Aorta (tissue), 5 donors: ENCODE results near the gene IRF2BP1. TPM values are rescaled to one million over a fixed set of nuclear protein-coding genes. Genes with fewer than 3 reads are reported as not detected.

Experiments used
- ATAC-seq: fragments of 200-7000 bp; cut with Tn5 transposase; one replicate; pipeline ENCODE4 v1.9.1; 2022; ENCODE audit warnings: moderate library complexity; ENCODE audit not compliant: low FRiP score
- DNase-seq, 2 donors: peaks; one replicate each; pipeline ENCODE4 v3.0.0-alpha.2; 2020
- H3K27ac ChIP-seq, 2 donors: one replicate each; pipeline ENCODE4 v1.5.1; 2013; ENCODE audit warnings: low read length in 2 of 2, mild to moderate bottlenecking in 2 of 2, moderate library complexity in 2 of 2, control low read depth in 1 of 2, inconsistent platforms in 1 of 2, low read depth in 1 of 2
- H3K27me3 ChIP-seq, 2 donors: one replicate each; pipeline ENCODE4 v1.6.1; 2013; ENCODE audit warnings: control low read depth in 1 of 2, low read length in 1 of 2, mild to moderate bottlenecking in 1 of 2, moderate library complexity in 1 of 2; ENCODE audit not compliant: insufficient read depth in 2 of 2, control insufficient read depth in 1 of 2
- H3K36me3 ChIP-seq, 2 donors: one replicate each; pipeline ENCODE4 v1.6.1; 2013; ENCODE audit warnings: control low read depth in 1 of 2, low read length in 1 of 2, mild to moderate bottlenecking in 1 of 2; ENCODE audit not compliant: insufficient read depth in 2 of 2, control insufficient read depth in 1 of 2
- H3K4me1 ChIP-seq, 2 donors: one replicate each; pipeline ENCODE4 v1.6.1; 2013; ENCODE audit warnings: low read length in 2 of 2, control low read depth in 1 of 2, mild to moderate bottlenecking in 1 of 2, moderate library complexity in 1 of 2; ENCODE audit not compliant: insufficient read depth in 2 of 2, control insufficient read depth in 1 of 2
- H3K4me3 ChIP-seq, 2 donors: one replicate each; pipeline ENCODE4 v1.5.1; 2013; ENCODE audit warnings: low read length in 2 of 2, control low read depth in 1 of 2, mild to moderate bottlenecking in 1 of 2
- H3K9me3 ChIP-seq: one replicate; pipeline ENCODE4 v1.6.1; 2013; ENCODE audit warnings: mild to moderate bottlenecking, low read length; ENCODE audit not compliant: control insufficient read depth
- WGBS, 2 donors: extraction: QIAGEN DNeasy Blood & Tissue Kit; methylation state at CpG; one replicate each; pipeline ENCODE4 v1.1.7; 2013; 5-methylcytosine and 5-hydroxymethylcytosine counted together
- intact Hi-C, 2 donors: fragments of 100-400 bp; cut with DNase I; formaldehyde crosslinking; loops; one replicate each; pipeline versions ENCODE4 v1.14.2 to v1.15.0; 2022
- polyA plus RNA-seq, 2 donors: library from polyadenylated mRNA; stranded (reverse); fragments of 200-250 nt; gene quantifications; one replicate each; pipeline ENCODE4 v1.2.3, GENCODE V29; 2013
- total RNA-seq, 2 donors: library from RNA; stranded (reverse); fragmentation: NEBNext Ultra II Directional; extraction: Animal tissue kit (Norgen Biotek cat#: 25700); gene quantifications; one replicate each; pipeline ENCODE4 v1.2.1, GENCODE V29; 2021
- donor health status: healthy with polysubstance abuse.
- donor health status: Bipolar disorder and iron deficiency.
- donor health status: DM: no; HTN: no; CAD: no.
- donor health status: DM: no; HTN: no; CAD: no.
- donor health status: DM: yes; HTN: yes; CAD: no.

Gene IRF2BP1
- total and polyA plus RNA-seq, 4 donors = 4.1 to 17.7 (median 14.5) TPM

DNA sequence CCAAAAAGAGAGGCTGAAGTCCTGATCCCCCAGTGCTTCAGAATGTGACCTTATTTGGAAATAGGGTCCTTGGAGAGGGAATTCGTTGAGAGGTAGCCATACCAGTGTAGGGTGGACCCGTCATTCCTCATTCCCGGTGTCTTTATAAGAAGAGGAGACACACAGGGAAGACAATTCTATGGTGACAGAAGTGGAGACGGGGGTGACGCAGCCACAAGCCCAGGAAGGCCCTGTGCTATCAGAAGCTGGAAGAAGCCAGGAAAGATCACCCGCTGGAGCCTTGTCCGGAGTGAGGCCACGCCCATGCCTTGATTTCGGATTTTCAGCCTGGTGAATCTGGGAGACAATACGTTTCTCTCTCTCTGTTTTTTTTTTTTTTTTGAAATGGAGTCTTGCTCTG lies 19.1 kb upstream of the IRF2BP1 start:
- Histone ChIP-seq H3K36me3 (no peaks in the 10 kb centered on the region), H3K4me3 (no peak overlapping the region), H3K9me3 (no peaks in the 10 kb centered on the region), H3K27me3 (no peaks in the 10 kb centered on the region), H3K4me1 (no peaks in the 10 kb centered on the region), H3K27ac (no peak overlapping the region)
- intact Hi-C loops = no loop called here
- no peak for DNase-seq
- 77 to 82% methylated on average over 9 to 10 of the region's 10 CpGs for WGBS, 2 donors
- ATAC-seq = no peak

DNA sequence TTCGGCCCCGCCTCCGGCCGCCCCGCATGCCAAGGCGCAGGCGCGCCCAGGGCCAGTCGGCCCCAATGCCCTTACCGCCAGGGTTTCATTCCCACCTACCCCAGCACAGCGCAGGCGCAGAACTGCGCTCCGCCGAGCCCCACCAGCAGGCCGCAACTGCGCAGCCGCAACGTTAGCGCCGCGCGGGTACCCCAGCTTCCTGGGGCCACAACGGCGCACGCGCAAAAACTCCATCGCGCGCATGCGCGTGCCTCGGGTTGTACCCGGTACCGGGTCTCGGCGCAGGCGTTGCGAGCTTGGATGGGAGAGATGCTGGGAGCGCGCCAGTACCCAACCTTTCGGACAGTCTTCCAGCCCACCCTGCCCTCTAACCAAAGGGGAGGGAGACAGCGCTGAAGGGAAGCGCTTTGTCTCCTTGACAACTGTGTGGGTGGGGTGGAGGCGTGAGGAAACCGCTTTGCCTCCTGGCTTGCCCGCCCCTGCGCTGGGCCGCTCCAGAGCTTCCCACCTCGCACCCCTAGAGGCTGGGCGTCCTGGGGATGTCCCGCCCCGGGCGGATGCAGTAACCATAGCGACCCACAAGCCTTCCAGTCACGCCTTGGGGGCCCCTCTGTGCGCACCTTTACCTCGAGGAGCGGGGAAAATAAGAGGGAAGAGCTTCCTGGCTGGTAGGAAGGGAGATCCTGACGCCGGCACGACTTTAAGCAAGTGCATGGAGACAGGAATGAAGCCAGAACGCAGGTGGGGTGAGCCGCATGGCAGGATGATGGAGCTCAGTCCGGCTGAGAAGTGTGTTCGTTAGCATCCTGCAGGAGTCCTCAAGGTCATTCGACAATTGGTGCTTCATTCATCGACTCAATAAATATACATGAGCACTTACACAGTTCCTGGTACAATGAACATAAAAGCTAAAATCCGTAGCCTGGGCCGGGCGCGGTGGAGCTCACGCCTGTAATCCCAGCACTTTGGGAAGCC lies 17.0 kb upstream of the IRF2BP1 start:
- WGBS, 2 donors = 1% methylated on average over 63 to 73 of the region's 73 CpGs
- intact Hi-C loops = no loop called here
- H3K27ac ChIP-seq = no peak overlapping the region
- H3K9me3 ChIP-seq = no peaks in the 10 kb centered on the region
- H3K27me3 ChIP-seq = no peaks in the 10 kb centered on the region
- H3K4me3 ChIP-seq = peak overlapping the region; percentile 7 to 30
- ATAC-seq (peak; percentile 98), DNase-seq (peak; percentile 99 to 100)
- no peaks in the 10 kb centered on the region for H3K4me1 ChIP-seq
- no peaks in the 10 kb centered on the region for H3K36me3 ChIP-seq

DNA sequence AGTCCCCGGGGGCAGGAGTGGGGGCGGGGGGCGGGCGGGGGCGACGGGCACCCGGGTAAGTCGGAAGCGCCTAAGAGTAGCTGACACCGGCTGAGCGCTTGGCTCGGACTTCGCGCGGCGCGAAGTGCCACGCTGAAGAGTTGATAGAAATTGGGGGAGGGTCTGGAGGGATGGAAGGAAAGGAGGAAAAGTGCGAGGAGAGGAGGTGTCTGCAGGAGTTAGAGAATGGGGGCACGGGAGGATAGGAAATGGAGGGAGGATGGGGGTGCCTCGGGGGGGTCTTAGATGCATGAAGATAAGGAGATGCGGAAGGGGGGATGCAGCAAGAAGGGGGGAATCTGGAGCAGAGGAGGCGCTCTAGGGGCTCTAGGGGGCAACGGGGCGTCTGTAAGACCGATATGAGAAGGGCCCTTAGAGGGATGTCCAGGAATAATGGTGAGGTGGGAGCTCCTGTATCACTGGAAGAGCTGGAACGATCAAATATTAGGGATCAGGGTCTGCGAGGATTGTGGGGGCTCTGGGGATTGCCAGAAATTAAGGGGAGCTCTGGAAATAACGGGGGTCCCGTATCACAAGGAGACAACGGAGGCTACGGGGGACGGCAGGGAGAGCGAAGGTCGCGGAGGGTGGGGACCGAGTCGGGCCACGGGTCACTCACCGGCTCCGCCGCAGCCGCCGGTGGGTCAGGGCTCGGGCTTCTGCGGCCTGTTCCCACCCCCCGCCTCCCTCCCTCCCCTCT lies 16.1 kb upstream of the IRF2BP1 start, which contains the start of gene MYPOP:
Gene MYPOP, minus strand, starts transcription at position 702 of the 739 bp plus-strand sequence. CDS start 840 bp downstream, outside the sequence.
- no peak for DNase-seq
- WGBS, 2 donors = 0 to 1% methylated on average over 39 to 47 of the region's 47 CpGs
- no peaks in the 10 kb centered on the region for H3K36me3 ChIP-seq
- intact Hi-C loops = no loop called here
- no peaks in the 10 kb centered on the region for H3K4me1 ChIP-seq
- H3K9me3 ChIP-seq = no peaks in the 10 kb centered on the region
- no peak for ATAC-seq
- H3K27ac ChIP-seq = no peak within 1 kb of the TSS
- no peaks in the 10 kb centered on the region for H3K27me3 ChIP-seq
- H3K4me3 ChIP-seq = peak within 1 kb of the TSS; percentile 68 to 77

DNA sequence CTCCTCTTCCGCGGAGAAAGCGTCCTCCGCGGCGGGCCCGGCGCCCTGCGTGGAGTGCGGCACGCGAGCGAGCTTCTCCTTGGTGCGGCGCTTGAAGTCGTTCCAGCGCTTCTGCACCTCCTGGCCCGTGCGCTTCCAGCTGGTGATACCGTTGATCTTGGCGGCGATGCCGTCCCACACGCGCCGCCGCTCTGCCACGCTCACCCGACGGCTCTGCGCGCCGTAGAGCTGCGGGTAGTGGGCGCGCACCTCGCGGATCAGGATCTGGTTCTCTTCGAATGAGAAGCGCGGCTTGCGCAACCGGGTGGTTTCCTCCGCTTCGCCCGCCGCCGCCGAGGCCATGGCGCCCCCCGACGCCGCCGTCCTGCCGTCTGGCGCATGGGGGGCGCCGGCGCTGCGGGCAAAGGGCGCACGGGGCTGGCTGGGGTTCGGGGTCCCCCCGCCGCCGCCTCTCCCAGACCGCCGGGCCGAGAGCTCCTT lies 15.5 kb upstream of the IRF2BP1 start:
- intact Hi-C loops = no loop called here

DNA sequence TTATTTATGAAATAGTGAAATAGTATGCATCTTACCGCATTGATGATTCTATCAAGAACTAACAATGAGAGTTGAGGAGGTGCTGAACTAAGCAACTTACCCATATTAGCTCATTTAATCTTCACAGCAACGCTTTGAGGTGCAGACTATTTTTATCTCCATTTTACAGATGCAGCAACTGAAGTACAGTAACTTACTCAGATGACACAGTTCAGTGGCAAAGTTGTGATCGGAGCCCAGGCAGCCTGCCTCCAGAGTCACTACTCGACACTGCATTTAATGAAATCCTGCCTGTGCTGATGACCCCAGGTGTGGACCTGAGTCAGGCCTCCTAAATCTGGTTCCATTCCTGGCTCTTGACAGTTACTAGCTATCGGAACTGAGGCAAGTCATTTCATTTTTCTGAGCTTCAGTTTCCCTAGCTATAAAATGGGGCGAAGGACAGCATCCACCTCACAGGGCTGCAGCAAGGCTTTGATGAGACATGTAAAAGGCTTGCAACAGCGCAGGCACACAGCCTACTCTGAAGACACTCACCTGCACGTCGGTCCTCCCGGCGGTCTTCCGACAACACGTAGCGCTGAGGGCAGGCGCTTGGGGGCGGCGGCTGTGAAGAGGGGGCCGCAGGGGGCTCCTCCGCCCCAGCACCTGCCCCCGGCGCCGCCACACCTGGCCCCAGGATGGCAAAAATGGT lies 14.9 kb upstream of the IRF2BP1 start:
- H3K4me1 ChIP-seq = no peaks in the 10 kb centered on the region
- peak overlapping the region in 1 of 2 donors; percentile 68 for H3K4me3 ChIP-seq
- 60 to 66% methylated on average over 22 of the region's 22 CpGs for WGBS, 2 donors
- no peaks in the 10 kb centered on the region for H3K36me3 ChIP-seq
- intact Hi-C loops = no loop called here
- DNase-seq = no peak
- no peak for ATAC-seq
- H3K9me3 ChIP-seq = no peaks in the 10 kb centered on the region
- no peak overlapping the region for H3K27ac ChIP-seq
- no peaks in the 10 kb centered on the region for H3K27me3 ChIP-seq

More for the DNA sequence above, 15.5 kb upstream of the IRF2BP1 start:
- peak overlapping the region; percentile 61 to 68 for H3K4me3 ChIP-seq
- no peaks in the 10 kb centered on the region for H3K27me3 ChIP-seq
- H3K27ac ChIP-seq = no peak overlapping the region
- DNase-seq (peak; percentile 76 to 85), ATAC-seq (no peak)
- no peaks in the 10 kb centered on the region for H3K36me3 ChIP-seq
- H3K9me3 ChIP-seq = no peaks in the 10 kb centered on the region
- 3 to 6% methylated on average over 69 of the region's 69 CpGs for WGBS, 2 donors
- no peaks in the 10 kb centered on the region for H3K4me1 ChIP-seq

DNA sequence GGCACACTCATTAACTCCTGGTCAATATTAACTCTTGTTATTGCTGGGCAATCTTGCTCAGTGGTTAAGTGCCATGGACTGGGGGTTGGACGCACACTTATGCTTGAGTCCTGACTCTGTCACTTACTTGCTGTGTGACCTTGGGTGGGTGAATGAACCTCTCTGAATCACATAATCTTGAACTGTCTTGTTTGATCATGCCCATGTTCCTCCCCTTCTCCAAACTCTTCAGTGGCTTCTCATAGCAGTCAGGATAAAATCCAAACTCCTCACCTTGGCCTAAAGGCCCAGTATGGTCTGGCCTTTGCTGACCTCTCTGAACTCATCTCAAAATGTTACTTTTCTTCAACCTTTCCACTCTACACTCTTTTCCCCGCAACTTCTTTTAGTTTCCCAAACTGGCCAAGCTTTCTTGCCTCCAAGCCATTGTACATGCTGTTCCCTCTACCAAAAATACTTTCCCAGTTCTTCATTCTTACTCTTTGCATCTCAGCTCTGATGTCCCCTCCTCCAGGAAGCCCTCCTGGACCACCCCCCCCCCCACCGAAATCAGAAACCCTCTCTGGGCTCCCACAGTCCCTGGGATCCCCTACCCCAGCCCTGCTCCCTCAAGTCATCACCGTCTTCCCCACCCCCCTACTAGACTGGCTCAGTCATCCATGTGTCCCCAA lies 14.1 kb upstream of the IRF2BP1 start:
- no peak for DNase-seq
- intact Hi-C loops = no loop called here
- Histone ChIP-seq H3K9me3 (no peaks in the 10 kb centered on the region), H3K27ac (no peak overlapping the region), H3K4me3 (no peak overlapping the region), H3K4me1 (no peaks in the 10 kb centered on the region), H3K36me3 (peaks cover 0 to 2% of the 10 kb centered on the region in 2 donors), H3K27me3 (no peaks in the 10 kb centered on the region)
- 95 to 96% methylated on average over 4 of the region's 4 CpGs for WGBS, 2 donors
- no peak for ATAC-seq

DNA sequence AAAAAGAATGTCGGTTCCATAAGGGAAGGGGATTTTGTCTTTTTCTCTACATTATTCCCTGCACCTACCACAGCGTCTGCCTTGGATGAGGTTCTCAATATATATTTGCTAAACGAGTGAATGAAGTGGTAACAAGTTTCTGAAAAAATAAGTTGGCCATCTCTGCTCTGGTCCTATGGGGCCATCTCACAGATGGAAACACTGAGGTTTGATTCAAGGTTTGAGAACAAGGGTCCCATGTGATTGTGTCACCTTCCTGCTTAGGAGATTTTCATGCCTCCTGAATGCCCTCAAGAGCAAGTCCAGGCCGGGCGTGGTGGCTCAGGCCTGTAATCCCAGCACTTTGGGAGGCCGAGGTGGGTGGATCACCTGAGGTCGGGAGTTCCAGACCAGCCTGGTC lies 13.3 kb upstream of the IRF2BP1 start:
- no peaks in the 10 kb centered on the region for H3K9me3 ChIP-seq
- no peaks in the 10 kb centered on the region for H3K4me1 ChIP-seq
- ATAC-seq = no peak
- 95 to 96% methylated on average over 7 of the region's 7 CpGs for WGBS, 2 donors
- DNase-seq = no peak
- intact Hi-C loops = no loop called here
- peaks cover 0 to 2% of the 10 kb centered on the region in 2 donors for H3K36me3 ChIP-seq
- no peaks in the 10 kb centered on the region for H3K27me3 ChIP-seq
- H3K4me3 ChIP-seq = no peak overlapping the region
- no peak overlapping the region for H3K27ac ChIP-seq

DNA sequence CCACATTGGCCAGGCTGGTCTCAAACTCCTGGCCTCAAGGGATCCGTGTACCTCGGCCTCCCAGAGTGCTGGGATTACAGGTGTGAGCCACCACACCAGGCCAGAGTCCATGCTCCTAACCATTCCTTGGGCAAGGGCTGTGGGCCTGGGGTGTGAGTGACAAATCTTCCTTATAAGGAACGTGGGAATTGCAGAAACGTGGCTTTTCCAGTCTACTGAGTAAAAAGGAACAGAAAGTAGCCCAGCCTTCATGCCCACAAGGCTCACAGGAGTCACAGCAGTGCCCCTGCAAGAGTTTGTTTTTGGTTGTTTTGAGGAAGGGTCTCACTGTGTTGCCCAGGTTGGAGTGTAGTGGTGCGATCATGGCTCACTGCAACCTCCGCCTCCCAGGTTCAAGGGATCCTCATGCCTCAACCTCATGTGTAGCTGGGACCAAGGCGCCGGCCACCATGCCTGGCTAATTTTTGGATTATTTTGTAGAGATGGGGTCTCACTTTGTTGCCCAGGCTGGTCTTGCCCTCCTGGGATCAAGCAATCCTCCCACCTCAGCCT lies 11.4 kb upstream of the IRF2BP1 start:
- peaks cover 0 to 2% of the 10 kb centered on the region in 2 donors for H3K36me3 ChIP-seq
- WGBS, 2 donors = 91 to 92% methylated on average over 8 of the region's 8 CpGs
- H3K27me3 ChIP-seq = no peaks in the 10 kb centered on the region
- no peak overlapping the region for H3K27ac ChIP-seq
- ATAC-seq = no peak
- H3K9me3 ChIP-seq = no peaks in the 10 kb centered on the region
- H3K4me1 ChIP-seq = no peaks in the 10 kb centered on the region
- no peak overlapping the region for H3K4me3 ChIP-seq
- intact Hi-C loops = no loop called here
- no peak for DNase-seq
